Measurements from ENCODE around the gene FOXO1. TPM values are rescaled to one million over a fixed set of nuclear protein-coding genes. Genes with fewer than 3 reads are reported as not detected.

Gene FOXO1
- total and polyA plus RNA-seq, 2 experiments from 2014 or later = 32.4 to 68.0 TPM

DNA sequence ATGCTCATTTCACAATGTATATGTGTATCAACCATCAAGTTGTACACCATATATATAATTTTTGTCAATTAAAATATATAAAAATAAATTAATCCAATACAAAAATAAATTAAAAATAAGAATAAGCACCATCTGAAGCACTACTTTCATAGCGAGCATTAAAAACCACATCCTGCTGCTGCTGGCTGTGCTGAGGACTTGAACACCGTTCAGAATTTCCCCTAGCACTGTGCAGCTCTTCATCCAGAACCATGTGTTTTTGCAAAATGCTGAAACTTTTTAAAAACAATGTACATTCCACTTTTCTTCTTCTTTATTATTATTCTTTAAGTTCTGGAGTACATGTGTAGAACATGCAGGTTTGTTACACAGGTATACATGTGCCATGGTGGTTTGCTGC is 40.0 kb upstream of the FOXO1 start:
- no peak overlapping the region for H3K27ac ChIP-seq (ENCODE audit: low read depth)
- peaks cover 46% of the 10 kb centered on the region for H3K9me3 Mint-ChIP-seq
- H3K27me3 ChIP-seq (ENCODE audit: insufficient read depth) = no peaks in the 10 kb centered on the region
- H3K27me3 Mint-ChIP-seq (ENCODE audit: insufficient read depth, low read depth, poor library complexity) = peaks cover 7% of the 10 kb centered on the region
- H3K4me3 Mint-ChIP-seq = no peak overlapping the region
- no peaks in the 10 kb centered on the region for H3K4me1 ChIP-seq (ENCODE audit: insufficient read depth)
- TF ChIP-seq, protein P1, sequence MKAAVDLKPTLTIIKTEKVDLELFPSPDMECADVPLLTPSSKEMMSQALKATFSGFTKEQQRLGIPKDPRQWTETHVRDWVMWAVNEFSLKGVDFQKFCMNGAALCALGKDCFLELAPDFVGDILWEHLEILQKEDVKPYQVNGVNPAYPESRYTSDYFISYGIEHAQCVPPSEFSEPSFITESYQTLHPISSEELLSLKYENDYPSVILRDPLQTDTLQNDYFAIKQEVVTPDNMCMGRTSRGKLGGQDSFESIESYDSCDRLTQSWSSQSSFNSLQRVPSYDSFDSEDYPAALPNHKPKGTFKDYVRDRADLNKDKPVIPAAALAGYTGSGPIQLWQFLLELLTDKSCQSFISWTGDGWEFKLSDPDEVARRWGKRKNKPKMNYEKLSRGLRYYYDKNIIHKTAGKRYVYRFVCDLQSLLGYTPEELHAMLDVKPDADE (IDR thresholded peaks at IDR 0.05) = no peak
- TF ChIP-seq, protein P2, sequence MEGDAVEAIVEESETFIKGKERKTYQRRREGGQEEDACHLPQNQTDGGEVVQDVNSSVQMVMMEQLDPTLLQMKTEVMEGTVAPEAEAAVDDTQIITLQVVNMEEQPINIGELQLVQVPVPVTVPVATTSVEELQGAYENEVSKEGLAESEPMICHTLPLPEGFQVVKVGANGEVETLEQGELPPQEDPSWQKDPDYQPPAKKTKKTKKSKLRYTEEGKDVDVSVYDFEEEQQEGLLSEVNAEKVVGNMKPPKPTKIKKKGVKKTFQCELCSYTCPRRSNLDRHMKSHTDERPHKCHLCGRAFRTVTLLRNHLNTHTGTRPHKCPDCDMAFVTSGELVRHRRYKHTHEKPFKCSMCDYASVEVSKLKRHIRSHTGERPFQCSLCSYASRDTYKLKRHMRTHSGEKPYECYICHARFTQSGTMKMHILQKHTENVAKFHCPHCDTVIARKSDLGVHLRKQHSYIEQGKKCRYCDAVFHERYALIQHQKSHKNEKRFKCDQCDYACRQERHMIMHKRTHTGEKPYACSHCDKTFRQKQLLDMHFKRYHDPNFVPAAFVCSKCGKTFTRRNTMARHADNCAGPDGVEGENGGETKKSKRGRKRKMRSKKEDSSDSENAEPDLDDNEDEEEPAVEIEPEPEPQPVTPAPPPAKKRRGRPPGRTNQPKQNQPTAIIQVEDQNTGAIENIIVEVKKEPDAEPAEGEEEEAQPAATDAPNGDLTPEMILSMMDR (conservative IDR thresholded peaks at IDR 0.05; ENCODE audit: low read depth in 2 of 2) = no peak
- TF ChIP-seq JUNB (IDR thresholded peaks at IDR 0.05; ENCODE audit: unreplicated experiment) (no peak), ZNF114 (CRISPR knock-in tag; IDR thresholded peaks at IDR 0.05) (no peak), ZNF331 (CRISPR knock-in tag; IDR thresholded peaks at IDR 0.05; ENCODE audit: low read depth) (no peak), EZH2phosphoT487 (IDR thresholded peaks at IDR 0.05; ENCODE audit: unreplicated experiment) (no peak), EZH2 (IDR thresholded peaks at IDR 0.05; ENCODE audit: low read depth, unreplicated experiment) (no peak), STAT1 (IDR thresholded peaks at IDR 0.05; ENCODE audit: unreplicated experiment) (no peak), CREB1 (CRISPR knock-in tag; IDR thresholded peaks at IDR 0.05; ENCODE audit: low read depth) (no peak), POLR2AphosphoS5 (IDR thresholded peaks at IDR 0.05; ENCODE audit: low read depth) (no peak), NANOG (IDR thresholded peaks at IDR 0.05; ENCODE audit: borderline replicate concordance) (no peak)
- TF ChIP-seq, protein P3, sequence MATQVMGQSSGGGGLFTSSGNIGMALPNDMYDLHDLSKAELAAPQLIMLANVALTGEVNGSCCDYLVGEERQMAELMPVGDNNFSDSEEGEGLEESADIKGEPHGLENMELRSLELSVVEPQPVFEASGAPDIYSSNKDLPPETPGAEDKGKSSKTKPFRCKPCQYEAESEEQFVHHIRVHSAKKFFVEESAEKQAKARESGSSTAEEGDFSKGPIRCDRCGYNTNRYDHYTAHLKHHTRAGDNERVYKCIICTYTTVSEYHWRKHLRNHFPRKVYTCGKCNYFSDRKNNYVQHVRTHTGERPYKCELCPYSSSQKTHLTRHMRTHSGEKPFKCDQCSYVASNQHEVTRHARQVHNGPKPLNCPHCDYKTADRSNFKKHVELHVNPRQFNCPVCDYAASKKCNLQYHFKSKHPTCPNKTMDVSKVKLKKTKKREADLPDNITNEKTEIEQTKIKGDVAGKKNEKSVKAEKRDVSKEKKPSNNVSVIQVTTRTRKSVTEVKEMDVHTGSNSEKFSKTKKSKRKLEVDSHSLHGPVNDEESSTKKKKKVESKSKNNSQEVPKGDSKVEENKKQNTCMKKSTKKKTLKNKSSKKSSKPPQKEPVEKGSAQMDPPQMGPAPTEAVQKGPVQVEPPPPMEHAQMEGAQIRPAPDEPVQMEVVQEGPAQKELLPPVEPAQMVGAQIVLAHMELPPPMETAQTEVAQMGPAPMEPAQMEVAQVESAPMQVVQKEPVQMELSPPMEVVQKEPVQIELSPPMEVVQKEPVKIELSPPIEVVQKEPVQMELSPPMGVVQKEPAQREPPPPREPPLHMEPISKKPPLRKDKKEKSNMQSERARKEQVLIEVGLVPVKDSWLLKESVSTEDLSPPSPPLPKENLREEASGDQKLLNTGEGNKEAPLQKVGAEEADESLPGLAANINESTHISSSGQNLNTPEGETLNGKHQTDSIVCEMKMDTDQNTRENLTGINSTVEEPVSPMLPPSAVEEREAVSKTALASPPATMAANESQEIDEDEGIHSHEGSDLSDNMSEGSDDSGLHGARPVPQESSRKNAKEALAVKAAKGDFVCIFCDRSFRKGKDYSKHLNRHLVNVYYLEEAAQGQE (IDR thresholded peaks at IDR 0.05; ENCODE audit: unreplicated experiment) = no peak
- TF ChIP-seq, protein P4, sequence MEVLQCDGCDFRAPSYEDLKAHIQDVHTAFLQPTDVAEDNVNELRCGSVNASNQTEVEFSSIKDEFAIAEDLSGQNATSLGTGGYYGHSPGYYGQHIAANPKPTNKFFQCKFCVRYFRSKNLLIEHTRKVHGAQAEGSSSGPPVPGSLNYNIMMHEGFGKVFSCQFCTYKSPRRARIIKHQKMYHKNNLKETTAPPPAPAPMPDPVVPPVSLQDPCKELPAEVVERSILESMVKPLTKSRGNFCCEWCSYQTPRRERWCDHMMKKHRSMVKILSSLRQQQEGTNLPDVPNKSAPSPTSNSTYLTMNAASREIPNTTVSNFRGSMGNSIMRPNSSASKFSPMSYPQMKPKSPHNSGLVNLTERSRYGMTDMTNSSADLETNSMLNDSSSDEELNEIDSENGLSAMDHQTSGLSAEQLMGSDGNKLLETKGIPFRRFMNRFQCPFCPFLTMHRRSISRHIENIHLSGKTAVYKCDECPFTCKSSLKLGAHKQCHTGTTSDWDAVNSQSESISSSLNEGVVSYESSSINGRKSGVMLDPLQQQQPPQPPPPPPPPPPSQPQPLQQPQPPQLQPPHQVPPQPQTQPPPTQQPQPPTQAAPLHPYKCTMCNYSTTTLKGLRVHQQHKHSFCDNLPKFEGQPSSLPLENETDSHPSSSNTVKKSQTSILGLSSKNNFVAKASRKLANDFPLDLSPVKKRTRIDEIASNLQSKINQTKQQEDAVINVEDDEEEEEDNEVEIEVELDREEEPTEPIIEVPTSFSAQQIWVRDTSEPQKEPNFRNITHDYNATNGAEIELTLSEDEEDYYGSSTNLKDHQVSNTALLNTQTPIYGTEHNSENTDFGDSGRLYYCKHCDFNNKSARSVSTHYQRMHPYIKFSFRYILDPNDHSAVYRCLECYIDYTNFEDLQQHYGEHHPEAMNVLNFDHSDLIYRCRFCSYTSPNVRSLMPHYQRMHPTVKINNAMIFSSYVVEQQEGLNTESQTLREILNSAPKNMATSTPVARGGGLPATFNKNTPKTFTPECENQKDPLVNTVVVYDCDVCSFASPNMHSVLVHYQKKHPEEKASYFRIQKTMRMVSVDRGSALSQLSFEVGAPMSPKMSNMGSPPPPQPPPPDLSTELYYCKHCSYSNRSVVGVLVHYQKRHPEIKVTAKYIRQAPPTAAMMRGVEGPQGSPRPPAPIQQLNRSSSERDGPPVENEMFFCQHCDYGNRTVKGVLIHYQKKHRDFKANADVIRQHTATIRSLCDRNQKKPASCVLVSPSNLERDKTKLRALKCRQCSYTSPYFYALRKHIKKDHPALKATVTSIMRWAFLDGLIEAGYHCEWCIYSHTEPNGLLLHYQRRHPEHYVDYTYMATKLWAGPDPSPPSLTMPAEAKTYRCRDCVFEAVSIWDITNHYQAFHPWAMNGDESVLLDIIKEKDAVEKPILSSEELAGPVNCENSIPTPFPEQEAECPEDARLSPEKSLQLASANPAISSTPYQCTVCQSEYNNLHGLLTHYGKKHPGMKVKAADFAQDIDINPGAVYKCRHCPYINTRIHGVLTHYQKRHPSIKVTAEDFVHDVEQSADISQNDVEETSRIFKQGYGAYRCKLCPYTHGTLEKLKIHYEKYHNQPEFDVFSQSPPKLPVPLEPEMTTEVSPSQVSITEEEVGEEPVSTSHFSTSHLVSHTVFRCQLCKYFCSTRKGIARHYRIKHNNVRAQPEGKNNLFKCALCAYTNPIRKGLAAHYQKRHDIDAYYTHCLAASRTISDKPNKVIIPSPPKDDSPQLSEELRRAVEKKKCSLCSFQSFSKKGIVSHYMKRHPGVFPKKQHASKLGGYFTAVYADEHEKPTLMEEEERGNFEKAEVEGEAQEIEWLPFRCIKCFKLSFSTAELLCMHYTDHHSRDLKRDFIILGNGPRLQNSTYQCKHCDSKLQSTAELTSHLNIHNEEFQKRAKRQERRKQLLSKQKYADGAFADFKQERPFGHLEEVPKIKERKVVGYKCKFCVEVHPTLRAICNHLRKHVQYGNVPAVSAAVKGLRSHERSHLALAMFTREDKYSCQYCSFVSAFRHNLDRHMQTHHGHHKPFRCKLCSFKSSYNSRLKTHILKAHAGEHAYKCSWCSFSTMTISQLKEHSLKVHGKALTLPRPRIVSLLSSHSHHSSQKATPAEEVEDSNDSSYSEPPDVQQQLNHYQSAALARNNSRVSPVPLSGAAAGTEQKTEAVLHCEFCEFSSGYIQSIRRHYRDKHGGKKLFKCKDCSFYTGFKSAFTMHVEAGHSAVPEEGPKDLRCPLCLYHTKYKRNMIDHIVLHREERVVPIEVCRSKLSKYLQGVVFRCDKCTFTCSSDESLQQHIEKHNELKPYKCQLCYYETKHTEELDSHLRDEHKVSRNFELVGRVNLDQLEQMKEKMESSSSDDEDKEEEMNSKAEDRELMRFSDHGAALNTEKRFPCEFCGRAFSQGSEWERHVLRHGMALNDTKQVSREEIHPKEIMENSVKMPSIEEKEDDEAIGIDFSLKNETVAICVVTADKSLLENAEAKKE (CRISPR knock-in tag; IDR thresholded peaks at IDR 0.05) = no peak
- no peak overlapping the region for H3K27ac Mint-ChIP-seq
- H3K4me3 ChIP-seq = no peak overlapping the region
- H2AFZ ChIP-seq = no peak overlapping the region
- H4K20me1 ChIP-seq (replicated peaks; ENCODE audit: insufficient read depth) = no peaks in the 10 kb centered on the region
- H3K36me3 ChIP-seq (ENCODE audit: insufficient read depth) = 0 out of 2 replicates have a peak, but pooled peaks cover 4% of the 10 kb centered on the region
- H3K4me1 Mint-ChIP-seq = no peaks in the 10 kb centered on the region
- no peaks in the 10 kb centered on the region for H3K9me2 ChIP-seq (ENCODE audit: insufficient read depth)
- peaks cover 29% of the 10 kb centered on the region for H3K36me3 Mint-ChIP-seq (ENCODE audit: low read depth)
- ATAC-seq (no peak), DNase-seq (ENCODE audit: low spot score) (no peak)
- H3F3A ChIP-seq (replicated peaks; ENCODE audit: low read depth) = no peaks in the 10 kb centered on the region
- H3K79me2 ChIP-seq (replicated peaks; ENCODE audit: insufficient read depth) = no peaks in the 10 kb centered on the region
- no peak overlapping the region for H3K4me2 ChIP-seq
